Aorta (tissue), 5 donors: ENCODE results near the gene PALMD. TPM values are rescaled to one million over a fixed set of nuclear protein-coding genes. Genes with fewer than 3 reads are reported as not detected.

Source experiments
- ATAC-seq: fragments of 200-7000 bp; cut with Tn5 transposase; one replicate; pipeline ENCODE4 v1.9.1; 2022; ENCODE audit warnings: moderate library complexity; ENCODE audit not compliant: low FRiP score
- DNase-seq, 2 donors: peaks; one replicate each; pipeline ENCODE4 v3.0.0-alpha.2; 2020
- H3K27ac ChIP-seq, 2 donors: one replicate each; pipeline ENCODE4 v1.5.1; 2013; ENCODE audit warnings: low read length in 2 of 2, mild to moderate bottlenecking in 2 of 2, moderate library complexity in 2 of 2, control low read depth in 1 of 2, inconsistent platforms in 1 of 2, low read depth in 1 of 2
- H3K27me3 ChIP-seq, 2 donors: one replicate each; pipeline ENCODE4 v1.6.1; 2013; ENCODE audit warnings: control low read depth in 1 of 2, low read length in 1 of 2, mild to moderate bottlenecking in 1 of 2, moderate library complexity in 1 of 2; ENCODE audit not compliant: insufficient read depth in 2 of 2, control insufficient read depth in 1 of 2
- H3K36me3 ChIP-seq, 2 donors: one replicate each; pipeline ENCODE4 v1.6.1; 2013; ENCODE audit warnings: control low read depth in 1 of 2, low read length in 1 of 2, mild to moderate bottlenecking in 1 of 2; ENCODE audit not compliant: insufficient read depth in 2 of 2, control insufficient read depth in 1 of 2
- H3K4me1 ChIP-seq, 2 donors: one replicate each; pipeline ENCODE4 v1.6.1; 2013; ENCODE audit warnings: low read length in 2 of 2, control low read depth in 1 of 2, mild to moderate bottlenecking in 1 of 2, moderate library complexity in 1 of 2; ENCODE audit not compliant: insufficient read depth in 2 of 2, control insufficient read depth in 1 of 2
- H3K4me3 ChIP-seq, 2 donors: one replicate each; pipeline ENCODE4 v1.5.1; 2013; ENCODE audit warnings: low read length in 2 of 2, control low read depth in 1 of 2, mild to moderate bottlenecking in 1 of 2
- H3K9me3 ChIP-seq: one replicate; pipeline ENCODE4 v1.6.1; 2013; ENCODE audit warnings: mild to moderate bottlenecking, low read length; ENCODE audit not compliant: control insufficient read depth
- WGBS, 2 donors: extraction: QIAGEN DNeasy Blood & Tissue Kit; methylation state at CpG; one replicate each; pipeline ENCODE4 v1.1.7; 2013; 5-methylcytosine and 5-hydroxymethylcytosine counted together
- intact Hi-C, 2 donors: fragments of 100-400 bp; cut with DNase I; formaldehyde crosslinking; loops; one replicate each; pipeline versions ENCODE4 v1.14.2 to v1.15.0; 2022
- polyA plus RNA-seq, 2 donors: library from polyadenylated mRNA; stranded (reverse); fragments of 200-250 nt; gene quantifications; one replicate each; pipeline ENCODE4 v1.2.3, GENCODE V29; 2013
- total RNA-seq, 2 donors: library from RNA; stranded (reverse); fragmentation: NEBNext Ultra II Directional; extraction: Animal tissue kit (Norgen Biotek cat#: 25700); gene quantifications; one replicate each; pipeline ENCODE4 v1.2.1, GENCODE V29; 2021
- donor health status: healthy with polysubstance abuse.
- donor health status: Bipolar disorder and iron deficiency.
- donor health status: DM: no; HTN: no; CAD: no.
- donor health status: DM: no; HTN: no; CAD: no.
- donor health status: DM: yes; HTN: yes; CAD: no.

Gene PALMD
- total and polyA plus RNA-seq, 4 donors = 2.7 to 40.0 (median 15.3) TPM

DNA sequence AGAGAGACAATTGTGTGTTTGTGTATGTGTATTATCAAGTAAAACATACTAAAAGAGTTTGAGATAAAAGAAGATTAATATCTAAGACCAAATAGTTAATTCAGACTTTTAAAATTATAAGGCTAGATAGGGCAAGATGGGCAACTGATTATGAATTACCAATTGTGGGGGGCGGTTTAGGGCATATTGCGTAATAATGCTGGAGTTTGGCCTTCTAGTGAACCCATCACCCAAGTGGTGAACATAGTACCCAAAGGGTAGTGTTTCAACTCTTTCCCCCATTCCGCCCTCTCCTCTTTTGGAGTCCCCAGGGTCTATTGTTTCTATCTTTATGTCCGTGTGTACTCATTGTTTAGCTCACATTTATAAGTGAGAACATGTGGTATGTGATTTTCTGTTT is 65.1 kb downstream of the PALMD start:
- intact Hi-C loops = no loop called here
- no peaks in the 10 kb centered on the region for H3K4me1 ChIP-seq
- H3K4me3 ChIP-seq = no peak overlapping the region
- no peaks in the 10 kb centered on the region for H3K9me3 ChIP-seq
- 91 to 94% methylated on average over 4 of the region's 4 CpGs for WGBS, 2 donors
- DNase-seq (no peak), ATAC-seq (no peak)
- H3K27me3 ChIP-seq = no peaks in the 10 kb centered on the region
- H3K27ac ChIP-seq = no peak overlapping the region
- peaks cover 1 to 7% of the 10 kb centered on the region in 2 donors for H3K36me3 ChIP-seq

DNA sequence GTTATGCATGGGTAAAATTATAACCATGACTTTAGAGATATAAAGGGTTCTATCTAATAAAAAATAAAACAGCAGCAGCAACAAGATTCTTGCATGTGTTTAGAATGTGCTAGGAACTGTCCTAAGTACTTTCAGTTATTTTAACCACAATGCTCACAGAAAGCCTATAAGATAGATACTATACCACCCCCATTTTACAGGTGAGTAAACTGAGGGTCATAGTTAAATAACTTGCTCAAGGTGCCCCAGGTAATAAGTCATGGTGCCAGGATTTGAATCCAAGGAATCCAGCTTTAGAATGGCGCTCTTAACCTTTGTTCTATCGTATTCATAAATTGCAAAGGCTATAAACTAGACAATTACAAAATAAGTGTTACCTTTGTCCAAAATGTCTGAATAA is 67.1 kb downstream of the PALMD start:
- WGBS, 2 donors = 95 to 100% methylated on average over 2 of the region's 2 CpGs
- no peak for ATAC-seq
- H3K36me3 ChIP-seq = peaks cover 1 to 7% of the 10 kb centered on the region in 2 donors
- no peak overlapping the region for H3K27ac ChIP-seq
- no peak for DNase-seq
- no peaks in the 10 kb centered on the region for H3K27me3 ChIP-seq
- no peaks in the 10 kb centered on the region for H3K4me1 ChIP-seq
- intact Hi-C loops = no loop called here
- no peak overlapping the region for H3K4me3 ChIP-seq
- H3K9me3 ChIP-seq = no peaks in the 10 kb centered on the region

- Histone ChIP-seq H3K4me3 (no peak overlapping the region), H3K36me3 (peaks cover 0 to 1% of the 10 kb centered on the region in 2 donors), H3K27ac (no peak overlapping the region), H3K4me1 (no peaks in the 10 kb centered on the region), H3K27me3 (no peaks in the 10 kb centered on the region), H3K9me3 (no peaks in the 10 kb centered on the region)
- intact Hi-C loops = no loop called here
- ATAC-seq = no peak
- no peak for DNase-seq
- WGBS, 2 donors = 90 to 92% methylated on average over 1 of the region's 1 CpG
Observed at GRCh38 chr1:99717005-99717404, 71.1 kb downstream of the PALMD start.

DNA sequence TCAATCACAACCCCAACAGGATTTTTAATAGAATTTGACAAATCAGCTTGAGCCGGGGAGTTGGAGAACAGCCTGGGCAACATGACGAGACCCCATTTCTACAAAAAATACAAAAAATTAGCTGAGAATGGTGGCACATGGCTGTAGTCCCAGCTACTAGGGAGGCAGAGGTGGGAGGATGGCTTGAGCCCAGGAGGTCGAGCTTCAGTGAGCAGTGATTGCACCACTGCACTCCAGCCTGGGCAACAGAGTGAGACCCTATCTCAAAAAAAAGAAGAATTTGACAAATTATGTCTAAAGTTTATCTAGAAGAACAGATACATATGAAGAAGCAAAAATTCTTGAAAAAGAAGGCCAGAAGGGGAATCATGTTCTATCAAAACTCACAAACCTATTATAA is 77.3 kb downstream of the PALMD start:
- Histone ChIP-seq H3K9me3 (no peaks in the 10 kb centered on the region), H3K27me3 (no peaks in the 10 kb centered on the region), H3K4me1 (no peaks in the 10 kb centered on the region), H3K27ac (no peak overlapping the region), H3K4me3 (no peak overlapping the region), H3K36me3 (peaks cover 0 to 3% of the 10 kb centered on the region in 2 donors)
- intact Hi-C loops = no loop called here
- DNase-seq = no peak
- WGBS, 2 donors = 89 to 91% methylated on average over 3 of the region's 3 CpGs
- no peak for ATAC-seq

DNA sequence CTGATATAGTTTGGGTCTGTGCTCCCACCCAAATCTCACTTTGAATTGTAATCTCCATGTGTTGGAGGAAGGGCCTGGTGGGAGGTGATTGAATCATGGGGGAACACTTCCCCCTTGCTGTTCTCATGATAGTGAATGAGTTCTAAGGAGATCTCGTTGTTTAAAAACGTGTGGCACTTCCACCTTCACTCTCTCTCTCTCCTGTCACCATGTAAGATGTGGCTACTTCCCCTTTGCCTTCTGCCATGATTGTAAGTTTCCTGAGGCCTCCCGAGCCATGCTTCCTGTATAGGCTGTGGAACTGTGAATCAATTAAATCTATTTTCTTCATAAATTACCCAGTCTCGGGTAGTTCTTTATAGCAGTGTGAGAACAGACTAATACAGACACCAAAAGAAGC is 80.1 kb downstream of the PALMD start:
- DNase-seq (no peak), ATAC-seq (no peak)
- no peaks in the 10 kb centered on the region for H3K9me3 ChIP-seq
- WGBS, 2 donors = 62 to 66% methylated on average over 4 of the region's 4 CpGs
- no peaks in the 10 kb centered on the region for H3K27me3 ChIP-seq
- peaks cover 0 to 3% of the 10 kb centered on the region in 2 donors for H3K36me3 ChIP-seq
- intact Hi-C loops = no loop called here
- no peak overlapping the region for H3K27ac ChIP-seq
- no peak overlapping the region for H3K4me3 ChIP-seq
- no peaks in the 10 kb centered on the region for H3K4me1 ChIP-seq

DNA sequence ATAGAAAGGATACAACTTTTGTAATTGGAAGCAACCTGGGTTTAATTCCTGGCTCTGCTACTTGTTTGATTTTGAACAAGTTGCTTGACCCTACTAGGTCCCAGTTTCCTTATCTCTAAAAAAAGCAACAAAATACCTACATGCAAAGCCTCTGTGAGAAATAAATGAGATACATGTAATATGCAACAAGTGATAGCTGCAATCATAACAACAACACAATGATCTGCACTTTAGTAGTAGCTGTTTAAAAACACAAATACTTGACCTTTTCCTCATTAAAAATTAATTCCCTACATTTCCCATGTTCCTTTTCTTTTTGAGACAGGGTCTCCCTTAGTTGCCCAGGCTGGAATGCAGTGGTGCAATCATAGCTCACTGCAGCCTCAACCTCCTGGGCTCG is 80.5 kb downstream of the PALMD start:
- Histone ChIP-seq H3K27me3 (no peaks in the 10 kb centered on the region), H3K36me3 (peaks cover 0 to 3% of the 10 kb centered on the region in 2 donors), H3K9me3 (no peaks in the 10 kb centered on the region), H3K4me1 (no peaks in the 10 kb centered on the region), H3K4me3 (no peak overlapping the region), H3K27ac (no peak overlapping the region)
- no peak for ATAC-seq
- DNase-seq = no peak
- 96 to 100% methylated on average over 1 of the region's 1 CpG for WGBS, 2 donors
- intact Hi-C loops = no loop called here

- 85 to 98% methylated on average over 2 of the region's 2 CpGs for WGBS, 2 donors
- DNase-seq = no peak
- Histone ChIP-seq H3K27ac (no peak overlapping the region), H3K4me3 (no peak overlapping the region), H3K9me3 (no peaks in the 10 kb centered on the region), H3K36me3 (peaks cover 0 to 3% of the 10 kb centered on the region in 2 donors), H3K27me3 (no peaks in the 10 kb centered on the region), H3K4me1 (no peaks in the 10 kb centered on the region)
- intact Hi-C loops = no loop called here
- ATAC-seq = no peak
Observed at GRCh38 chr1:99726818-99727217, 80.9 kb downstream of the PALMD start.

GRCh38 chr1:99727575-99728185 is 81.8 kb downstream of the PALMD start:
- intact Hi-C loops = no loop called here
- Histone ChIP-seq H3K36me3 (peaks cover 0 to 3% of the 10 kb centered on the region in 2 donors), H3K4me3 (no peak overlapping the region), H3K27me3 (no peaks in the 10 kb centered on the region), H3K9me3 (no peaks in the 10 kb centered on the region), H3K27ac (no peak overlapping the region), H3K4me1 (no peaks in the 10 kb centered on the region)
- WGBS, 2 donors = 82 to 90% methylated on average over 4 of the region's 4 CpGs
- DNase-seq (no peak), ATAC-seq (no peak)

DNA sequence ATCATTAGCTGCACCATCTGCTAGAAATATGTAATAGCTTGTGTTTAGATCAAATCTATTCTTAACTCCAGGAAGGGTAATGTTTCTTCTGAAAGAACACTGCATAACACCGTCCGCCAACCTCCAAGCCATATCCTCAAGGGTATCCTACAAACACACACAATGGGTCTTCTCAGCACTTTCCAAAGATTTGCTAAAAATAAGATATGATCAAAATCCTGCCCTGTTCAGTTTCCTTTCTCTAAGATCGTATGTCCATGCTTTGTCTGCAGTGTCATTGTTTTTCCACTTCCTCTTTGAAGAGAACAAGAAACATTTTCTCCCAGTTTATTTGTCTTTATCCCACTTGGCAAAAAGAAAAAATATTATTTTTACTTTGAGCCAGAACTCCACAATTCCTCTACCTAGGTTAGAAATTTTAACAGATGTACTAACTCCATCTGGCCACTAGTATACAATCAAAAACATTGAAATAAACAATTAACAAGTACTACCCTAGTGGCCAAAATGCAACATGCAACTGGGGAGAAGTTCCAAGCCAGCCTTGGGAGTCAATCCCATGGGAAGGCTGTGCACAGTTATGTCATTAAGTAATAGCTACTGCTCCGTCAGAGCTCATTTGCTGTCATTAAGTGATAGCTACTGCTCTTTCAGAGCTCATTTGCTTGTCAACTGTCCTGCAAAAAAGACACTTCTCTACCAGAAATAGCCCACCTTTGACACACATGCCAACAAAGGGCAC is 82.8 kb downstream of the PALMD start:
- Histone ChIP-seq H3K27me3 (no peaks in the 10 kb centered on the region), H3K4me1 (no peaks in the 10 kb centered on the region), H3K9me3 (no peaks in the 10 kb centered on the region), H3K27ac (no peak overlapping the region), H3K36me3 (peaks cover 0 to 3% of the 10 kb centered on the region in 2 donors), H3K4me3 (no peak overlapping the region)
- no peak for DNase-seq
- ATAC-seq = no peak
- 47 to 77% methylated on average over 4 of the region's 4 CpGs for WGBS, 2 donors
- intact Hi-C loops = no loop called here
